Progenitor cell of endocrine pancreas (in vitro differentiated cells): Measurements from ENCODE around the gene LMOD2. TPM values are rescaled to one million over a fixed set of nuclear protein-coding genes. Genes with fewer than 3 reads are reported as not detected.

Experiments
- DNase-seq: peaks from one replicate; pipeline ENCODE4 v3.0.0; 2021; ENCODE audit warnings: low spot score; ENCODE audit not compliant: unreplicated experiment
- H3K27ac Mint-ChIP-seq: 2 replicates; pipeline ENCODE4 v1.8.0; 2021; ENCODE audit warnings: mild to moderate bottlenecking, moderate library complexity, mixed read lengths
- H3K27me3 Mint-ChIP-seq: 2 replicates; pipeline ENCODE4 v1.8.0; 2021; ENCODE audit warnings: mixed read lengths
- H3K36me3 Mint-ChIP-seq: 2 replicates; pipeline ENCODE4 v1.8.0; 2022; ENCODE audit warnings: mixed read lengths; ENCODE audit not compliant: insufficient read depth
- H3K4me1 Mint-ChIP-seq: 2 replicates; pipeline ENCODE4 v1.8.0; 2021; ENCODE audit warnings: low read depth, mixed read lengths
- H3K4me3 Mint-ChIP-seq: 2 replicates; pipeline ENCODE4 v1.8.0; 2021; ENCODE audit warnings: low read depth, mild to moderate bottlenecking, moderate library complexity, mixed read lengths
- H3K9me3 Mint-ChIP-seq: 2 replicates; pipeline ENCODE4 v1.8.0; 2021; ENCODE audit warnings: low read depth, mixed read lengths
- total RNA-seq: library from RNA; stranded (reverse); gene quantifications from 2 replicates; pipeline ENCODE4 v1.2.1, GENCODE V29; 2021
- TF ChIP-seq, protein P1 (sequence below): fragments of 200-600 bp; sonication (generic); IDR thresholded peaks from one replicate; pipeline ENCODE4 v1.5.0; 2021; ENCODE audit warnings: antibody characterized with exemption, mild to moderate bottlenecking; ENCODE audit not compliant: unreplicated experiment

Gene LMOD2
- total RNA-seq, 1 donor from 2014 or later, result not detected

DNA sequence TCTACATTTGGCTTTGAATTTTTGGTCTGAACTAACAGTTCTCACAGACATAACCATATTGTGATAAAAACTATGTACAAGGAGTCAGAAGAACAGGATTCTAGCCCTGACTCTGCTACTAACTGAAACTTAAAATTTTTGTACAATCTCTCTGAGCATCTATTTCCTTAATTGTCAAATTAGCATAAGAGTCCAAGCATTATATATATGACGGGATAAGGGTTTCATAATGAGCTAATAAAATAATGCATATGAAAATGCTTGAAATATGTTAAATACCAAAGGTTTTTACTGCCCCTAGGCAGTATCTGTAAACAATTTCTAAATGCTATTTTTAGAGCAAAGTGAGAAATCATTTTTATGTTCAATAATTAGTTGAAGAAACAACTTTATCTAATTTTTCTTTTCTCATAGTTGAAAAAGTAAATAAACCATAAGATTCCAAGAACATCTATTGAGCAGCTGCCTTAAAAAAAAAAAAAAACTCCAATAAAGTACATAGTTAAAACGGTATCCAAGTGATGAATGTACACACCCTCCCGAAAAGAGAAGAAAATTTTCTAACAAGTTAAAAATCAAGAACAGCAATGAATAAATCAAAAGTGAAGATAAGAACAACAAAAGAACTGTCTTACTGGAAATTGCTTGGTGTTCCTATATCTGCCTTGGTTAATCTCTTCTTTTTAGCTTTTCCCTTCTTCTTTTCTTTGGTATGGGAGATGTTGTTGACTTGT lies 40.4 kb downstream of the LMOD2 start:
- Mint-ChIP-seq H3K9me3 (no peaks in the 10 kb centered on the region), H3K27me3 (no peaks in the 10 kb centered on the region), H3K4me3 (no peak overlapping the region), H3K27ac (no peak overlapping the region), H3K36me3 (peaks cover 17% of the 10 kb centered on the region), H3K4me1 (no peaks in the 10 kb centered on the region)
- TF ChIP-seq, protein P1, sequence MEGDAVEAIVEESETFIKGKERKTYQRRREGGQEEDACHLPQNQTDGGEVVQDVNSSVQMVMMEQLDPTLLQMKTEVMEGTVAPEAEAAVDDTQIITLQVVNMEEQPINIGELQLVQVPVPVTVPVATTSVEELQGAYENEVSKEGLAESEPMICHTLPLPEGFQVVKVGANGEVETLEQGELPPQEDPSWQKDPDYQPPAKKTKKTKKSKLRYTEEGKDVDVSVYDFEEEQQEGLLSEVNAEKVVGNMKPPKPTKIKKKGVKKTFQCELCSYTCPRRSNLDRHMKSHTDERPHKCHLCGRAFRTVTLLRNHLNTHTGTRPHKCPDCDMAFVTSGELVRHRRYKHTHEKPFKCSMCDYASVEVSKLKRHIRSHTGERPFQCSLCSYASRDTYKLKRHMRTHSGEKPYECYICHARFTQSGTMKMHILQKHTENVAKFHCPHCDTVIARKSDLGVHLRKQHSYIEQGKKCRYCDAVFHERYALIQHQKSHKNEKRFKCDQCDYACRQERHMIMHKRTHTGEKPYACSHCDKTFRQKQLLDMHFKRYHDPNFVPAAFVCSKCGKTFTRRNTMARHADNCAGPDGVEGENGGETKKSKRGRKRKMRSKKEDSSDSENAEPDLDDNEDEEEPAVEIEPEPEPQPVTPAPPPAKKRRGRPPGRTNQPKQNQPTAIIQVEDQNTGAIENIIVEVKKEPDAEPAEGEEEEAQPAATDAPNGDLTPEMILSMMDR, result no peak
- no peak for DNase-seq

DNA sequence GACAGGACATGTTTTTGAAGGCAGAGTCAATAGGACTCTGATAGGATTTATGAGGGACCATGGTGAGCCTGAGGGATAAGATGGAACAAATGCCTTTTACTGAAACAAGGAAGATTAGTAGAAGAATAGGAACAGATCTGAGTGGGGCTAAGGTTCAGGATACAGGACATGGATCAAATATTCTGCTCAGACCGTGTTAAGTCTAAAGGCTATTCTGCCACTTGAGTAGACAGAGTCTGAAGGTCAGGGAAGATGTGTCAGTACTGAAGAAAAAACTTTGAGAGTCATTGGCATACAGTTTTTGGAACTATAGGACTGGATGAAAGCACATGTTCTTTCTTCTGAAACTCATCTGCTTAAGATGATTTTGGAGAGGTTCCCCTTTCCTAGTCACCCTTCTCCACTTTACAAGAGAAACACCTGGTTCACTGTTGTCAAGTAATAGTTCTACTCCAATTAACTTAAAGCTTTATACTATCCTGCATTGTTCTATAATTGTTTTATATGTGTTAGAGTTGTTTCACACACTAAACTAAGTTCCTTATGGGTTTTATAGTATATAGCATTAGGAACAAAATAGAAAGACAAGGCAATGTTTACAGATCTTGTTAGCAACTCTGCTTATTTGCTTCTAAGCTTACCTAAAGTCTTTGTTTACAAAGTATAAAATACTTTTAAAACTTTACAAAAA lies 49.7 kb downstream of the LMOD2 start:
- Mint-ChIP-seq H3K36me3 (peaks cover 13% of the 10 kb centered on the region), H3K27ac (no peak overlapping the region)
- TF ChIP-seq, protein P1, result no peak

DNA sequence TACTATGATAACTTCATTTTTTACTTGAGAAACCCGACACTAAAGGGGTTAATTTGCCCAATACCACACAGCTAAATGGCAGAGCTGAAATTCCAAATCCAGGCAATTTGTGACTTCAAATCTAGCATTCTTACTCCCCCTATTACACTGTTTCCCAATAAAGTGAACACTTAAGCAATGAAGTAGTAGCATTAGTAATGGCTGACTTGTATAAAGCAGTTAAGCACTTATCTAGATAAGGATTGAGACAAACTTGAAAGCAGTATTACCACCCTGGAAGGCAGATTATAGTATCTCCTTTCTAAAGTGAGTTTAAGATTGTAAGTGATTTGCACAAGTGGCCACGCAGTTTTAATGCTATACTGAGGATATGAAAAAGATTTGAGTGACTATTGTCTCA lies 53.9 kb downstream of the LMOD2 start:
- H3K27me3 Mint-ChIP-seq, result no peaks in the 10 kb centered on the region
- H3K36me3 Mint-ChIP-seq, result peaks cover 10% of the 10 kb centered on the region
- no peak overlapping the region for H3K4me3 Mint-ChIP-seq
- H3K27ac Mint-ChIP-seq, result no peak overlapping the region
- TF ChIP-seq, protein P1, result no peak
- no peak for DNase-seq
- H3K4me1 Mint-ChIP-seq, result peaks cover 27% of the 10 kb centered on the region
- H3K9me3 Mint-ChIP-seq, result no peaks in the 10 kb centered on the region

More for the DNA sequence above, 49.7 kb downstream of the LMOD2 start:
- Mint-ChIP-seq H3K9me3 (no peaks in the 10 kb centered on the region), H3K4me3 (no peak overlapping the region), H3K4me1 (peaks cover 5% of the 10 kb centered on the region), H3K27me3 (no peaks in the 10 kb centered on the region)
- DNase-seq, result no peak

DNA sequence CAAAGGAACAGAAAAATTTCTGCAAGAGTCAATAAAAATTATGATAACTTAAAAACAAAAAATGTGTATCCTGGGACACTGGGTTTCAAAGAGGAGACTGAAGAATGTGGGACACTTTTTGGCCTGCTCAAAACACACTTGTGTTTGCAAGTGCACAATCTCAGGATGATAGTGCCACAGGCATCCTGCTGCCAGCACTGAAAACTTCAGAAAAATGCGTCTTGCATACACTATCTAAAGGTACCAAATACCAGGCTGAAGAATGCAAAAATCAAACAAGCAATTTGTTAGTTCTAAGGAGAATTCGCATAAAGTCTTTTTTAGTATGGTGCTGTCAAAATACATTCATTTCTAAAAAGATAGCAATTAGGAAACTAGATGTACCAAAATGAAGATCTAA lies 55.0 kb downstream of the LMOD2 start:
- TF ChIP-seq, protein P1, result no peak
- H3K4me3 Mint-ChIP-seq, result no peak overlapping the region
- peaks cover 8% of the 10 kb centered on the region for H3K36me3 Mint-ChIP-seq
- no peak for DNase-seq
- H3K9me3 Mint-ChIP-seq, result no peaks in the 10 kb centered on the region
- peaks cover 35% of the 10 kb centered on the region for H3K4me1 Mint-ChIP-seq
- no peaks in the 10 kb centered on the region for H3K27me3 Mint-ChIP-seq
- no peak overlapping the region for H3K27ac Mint-ChIP-seq

DNA sequence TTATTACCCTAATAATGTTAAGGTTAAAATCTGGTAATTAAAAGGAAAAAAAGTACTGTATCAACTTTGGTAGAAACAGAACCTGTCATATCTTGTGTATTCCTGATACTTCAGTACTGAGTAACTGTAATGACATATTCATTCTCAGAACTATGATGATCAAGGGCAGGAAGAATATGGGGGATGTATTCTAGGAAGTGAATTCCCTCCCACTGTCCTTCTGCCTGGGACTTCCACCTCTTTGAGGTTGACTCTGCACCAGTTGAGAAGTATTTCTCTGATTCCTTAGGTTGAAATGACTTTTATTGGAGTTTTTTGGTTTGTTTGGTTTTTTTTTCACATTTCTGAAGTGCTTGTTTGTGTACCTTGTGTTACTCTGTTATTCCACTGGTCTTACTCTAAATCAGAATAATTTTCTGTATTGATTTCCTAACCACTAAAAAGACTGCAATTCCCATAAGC lies 56.2 kb downstream of the LMOD2 start:
- H3K27me3 Mint-ChIP-seq, result no peaks in the 10 kb centered on the region
- no peaks in the 10 kb centered on the region for H3K9me3 Mint-ChIP-seq
- peaks cover 37% of the 10 kb centered on the region for H3K4me1 Mint-ChIP-seq
- DNase-seq, result no peak
- no peak overlapping the region for H3K27ac Mint-ChIP-seq
- TF ChIP-seq, protein P1, result no peak
- peaks cover 8% of the 10 kb centered on the region for H3K36me3 Mint-ChIP-seq
- no peak overlapping the region for H3K4me3 Mint-ChIP-seq
